Esophagus muscularis mucosa (tissue), 4 donors: ENCODE results near the gene PCP4. TPM values are rescaled to one million over a fixed set of nuclear protein-coding genes. Genes with fewer than 3 reads are reported as not detected.

Experiments
- DNase-seq: peaks from one replicate; pipeline ENCODE4 v3.0.0-alpha.2; 2017; ENCODE audit errors: extremely low spot score
- H3K27ac ChIP-seq, 4 donors: fragments of 200-600 bp; sonication (generic); replicated peaks in 1 of 4; 1 replicate in 3 of 4; 2 replicates in 1 of 4; pipeline ENCODE4 v1.5.1; 2016 to 2019; ENCODE audit warnings: mild to moderate bottlenecking in 1 of 4
- H3K27me3 ChIP-seq, 4 donors: fragments of 200-600 bp; sonication (generic); one replicate each; pipeline versions ENCODE4 v1.5.1 to v1.6.0; 2016 to 2019
- H3K36me3 ChIP-seq, 4 donors: fragments of 200-600 bp; sonication (generic); one replicate each; pipeline ENCODE4 v1.5.1; 2016 to 2019
- H3K4me1 ChIP-seq, 4 donors: fragments of 200-600 bp; sonication (generic); one replicate each; pipeline ENCODE4 v1.5.1; 2016 to 2019
- H3K4me3 ChIP-seq, 4 donors: fragments of 200-600 bp; sonication (generic); 1 replicate in 2 of 4; 2 replicates in 2 of 4; pipeline ENCODE4 v1.5.1; 2016 to 2019; ENCODE audit warnings: mild to moderate bottlenecking in 4 of 4, moderate library complexity in 1 of 4
- H3K9me3 ChIP-seq, 4 donors: fragments of 200-600 bp; sonication (generic); 1 replicate in 3 of 4; 2 replicates in 1 of 4; pipeline ENCODE4 v1.5.1; 2016 to 2019
- CTCF ChIP-seq, 3 experiments: fragments of 200-600 bp in 2 of 3; fragments of 450-650 bp in 1 of 3; sonication (generic) in 2 of 3; IDR thresholded peaks; one replicate each; pipeline ENCODE4 v1.5.1; 2017 to 2019; ENCODE audit warnings: antibody characterized with exemption in 3 of 3, mild to moderate bottlenecking in 2 of 3, moderate library complexity in 1 of 3
- EP300 ChIP-seq: sonication (generic); formaldehyde crosslinking; IDR thresholded peaks from one replicate; pipeline ENCODE4 v1.6.1; 2017; ENCODE audit warnings: antibody characterized with exemption
- POLR2A ChIP-seq: fragments of 450-650 bp; IDR thresholded peaks from one replicate; pipeline ENCODE4 v1.6.1; 2017; ENCODE audit warnings: antibody characterized with exemption, moderate library complexity, mild to moderate bottlenecking, low read depth
- POLR2AphosphoS5 ChIP-seq, 2 donors: sonication (generic); formaldehyde crosslinking; IDR thresholded peaks; one replicate each; pipeline ENCODE4 v1.6.1; 2017; ENCODE audit warnings: antibody characterized with exemption in 2 of 2
- WGBS: methylation state at CpG from one replicate; pipeline ENCODE4 v1.1.5; 2018; 5-methylcytosine and 5-hydroxymethylcytosine counted together
- intact Hi-C: fragments of 100-400 bp; cut with DNase I; formaldehyde crosslinking; loops from one replicate; pipeline ENCODE4 v1.15.1; 2023
- total RNA-seq, 4 donors: library from RNA; depleted of rRNA; stranded (reverse); fragments of >200 nt; gene quantifications; one replicate each; pipeline versions ENCODE4 v1.1.0 to v1.2.1, GENCODE V29; 2016

The PCP4 gene
- total RNA-seq, 4 donors from 2014 or later, result 82.0 to 172 (median 125) TPM

- intact Hi-C loops, result no loop called here
- TF ChIP-seq POLR2AphosphoS5 (IDR thresholded peaks at IDR 0.05) (no peak), POLR2A (no peak), CTCF (IDR thresholded peaks at IDR 0.05) (no peak), EP300 (no peak)
- WGBS, result 64% methylated on average over 4 of the region's 4 CpGs
- Histone ChIP-seq H3K4me1 (peaks cover 0 to 7% (median 0%) of the 10 kb centered on the region in 4 donors), H3K27ac (peak overlapping the region in 1 of 4 donors; percentile 27), H3K4me3 (no peak overlapping the region), H3K9me3 (no peaks in the 10 kb centered on the region), H3K27me3 (no peaks in the 10 kb centered on the region), H3K36me3 (no peaks in the 10 kb centered on the region)
- no peak for DNase-seq
Observed at GRCh38 chr21:39918558-39918957, 51.3 kb downstream of the PCP4 start.

GRCh38 chr21:39923476-39923875 is 56.2 kb downstream of the PCP4 start:
- intact Hi-C loops, result no loop called here
- H3K27me3 ChIP-seq, result no peaks in the 10 kb centered on the region
- no peak for DNase-seq
- no peaks in the 10 kb centered on the region for H3K9me3 ChIP-seq
- TF ChIP-seq POLR2A (no peak), POLR2AphosphoS5 (IDR thresholded peaks at IDR 0.05) (no peak), CTCF (IDR thresholded peaks at IDR 0.05) (no peak), EP300 (no peak)
- no peaks in the 10 kb centered on the region for H3K36me3 ChIP-seq
- H3K27ac ChIP-seq, result no peak overlapping the region
- 89% methylated on average over 9 of the region's 10 CpGs for WGBS
- peaks cover 0 to 9% (median 0%) of the 10 kb centered on the region in 4 donors for H3K4me1 ChIP-seq
- no peak overlapping the region for H3K4me3 ChIP-seq

GRCh38 chr21:39924577-39925308 is 57.5 kb downstream of the PCP4 start:
- Histone ChIP-seq H3K4me3 (no peak overlapping the region), H3K36me3 (peaks cover 3 to 5% (median 4%) of the 10 kb centered on the region in 4 donors), H3K27me3 (no peaks in the 10 kb centered on the region), H3K9me3 (no peaks in the 10 kb centered on the region), H3K27ac (no peak overlapping the region), H3K4me1 (peaks cover 0 to 4% (median 0%) of the 10 kb centered on the region in 4 donors)
- TF ChIP-seq POLR2A (no peak), POLR2AphosphoS5 (IDR thresholded peaks at IDR 0.05) (no peak), CTCF (IDR thresholded peaks at IDR 0.05) (no peak), EP300 (no peak)
- intact Hi-C loops, result no loop called here
- 86% methylated on average over 8 of the region's 8 CpGs for WGBS
- no peak for DNase-seq

GRCh38 chr21:39927304-39927886 is 60.2 kb downstream of the PCP4 start:
- intact Hi-C loops, result no loop called here
- no peak for DNase-seq

More at GRCh38 chr21:39927304-39927886, 60.2 kb downstream of the PCP4 start:
- Histone ChIP-seq H3K27me3 (no peaks in the 10 kb centered on the region), H3K36me3 (peaks cover 3 to 6% (median 5%) of the 10 kb centered on the region in 4 donors), H3K4me1 (peaks cover 0 to 4% (median 0%) of the 10 kb centered on the region in 4 donors), H3K9me3 (no peaks in the 10 kb centered on the region), H3K4me3 (no peak overlapping the region), H3K27ac (no peak overlapping the region)
- TF ChIP-seq POLR2AphosphoS5 (IDR thresholded peaks at IDR 0.05) (no peak), CTCF (IDR thresholded peaks at IDR 0.05) (no peak), EP300 (no peak), POLR2A (no peak)
- 74% methylated on average over 2 of the region's 2 CpGs for WGBS
